Heart right ventricle (tissue), 16 donors: ENCODE results near the gene LPP. TPM values are rescaled to one million over a fixed set of nuclear protein-coding genes. Genes with fewer than 3 reads are reported as not detected.

Source experiments
- ATAC-seq, 8 donors: fragments of 200-7000 bp; cut with Tn5 transposase; one replicate each; pipeline ENCODE4 v1.9.1; 2020; ENCODE audit warnings: mild to moderate bottlenecking in 8 of 8, moderate library complexity in 8 of 8, moderate number of reproducible peaks in 1 of 8
- DNase-seq, 2 donors: peaks; one replicate each; pipeline ENCODE4 v3.0.0-alpha.2; 2020
- H3K27ac ChIP-seq, 10 donors: fragments of 200-600 bp; sonication (generic) in 2 of 10; one replicate each; pipeline versions ENCODE4 v1.5.0 to v1.8.0; 2020 to 2022; ENCODE audit warnings: mild to moderate bottlenecking in 3 of 10
- H3K27me3 ChIP-seq, 7 donors: fragments of 200-600 bp; one replicate each; pipeline ENCODE4 v1.8.0; 2021 to 2022; ENCODE audit warnings: mild to moderate bottlenecking in 2 of 7
- H3K36me3 ChIP-seq, 9 donors: fragments of 200-600 bp; sonication (generic) in 1 of 9; one replicate each; pipeline versions ENCODE4 v1.5.0 to v1.8.0; 2020 to 2022; ENCODE audit warnings: mild to moderate bottlenecking in 2 of 9
- H3K4me1 ChIP-seq, 9 donors: fragments of 200-600 bp; sonication (generic) in 1 of 9; one replicate each; pipeline versions ENCODE4 v1.5.0 to v1.8.0; 2020 to 2022; ENCODE audit warnings: mild to moderate bottlenecking in 4 of 9
- H3K4me3 ChIP-seq, 10 donors: fragments of 200-600 bp; sonication (generic) in 2 of 10; one replicate each; pipeline versions ENCODE4 v1.5.0 to v1.8.0; 2020 to 2022; ENCODE audit warnings: mild to moderate bottlenecking in 7 of 10, moderate library complexity in 2 of 10
- H3K9me3 ChIP-seq, 11 donors: fragments of 200-600 bp in 10 of 11; sonication (generic) in 2 of 11; one replicate each; pipeline versions ENCODE4 v1.5.0 to v1.8.0; 2013 to 2022; ENCODE audit warnings: mild to moderate bottlenecking in 2 of 11, control low read depth in 1 of 11, moderate library complexity in 1 of 11
- WGBS, 2 donors: extraction: QIAGEN DNeasy Blood & Tissue Kit; methylation state at CpG; one replicate each; pipeline ENCODE4 v1.1.7; 2013; ENCODE audit warnings: inconsistent platforms in 1 of 2; 5-methylcytosine and 5-hydroxymethylcytosine counted together
- intact Hi-C, 10 donors: fragments of 100-400 bp; cut with DNase I; formaldehyde crosslinking; loops; one replicate each; pipeline versions ENCODE4 v1.11.1 to v1.14.2; 2022
- polyA plus RNA-seq, 2 donors: library from polyadenylated mRNA; stranded (reverse); fragments of 200-250 nt; gene quantifications; one replicate each; pipeline ENCODE4 v1.2.3, GENCODE V29; 2013
- total RNA-seq, 10 donors: library from RNA; stranded (reverse); fragmentation: NEBNext Ultra II Directional in 3 of 10; extraction: Animal tissue kit (Norgen Biotek cat#: 25700) in 3 of 10; gene quantifications; one replicate each; pipeline versions ENCODE4 v1.2.1 to v1.2.4, GENCODE V29; 2021 to 2023
- TF ChIP-seq, protein P1 (sequence below), 9 donors: fragments of 200-600 bp; sonication (generic) in 2 of 9; IDR thresholded peaks; one replicate each; pipeline versions ENCODE4 v1.5.0 to v1.8.0; 2021 to 2022; ENCODE audit warnings: antibody characterized with exemption in 9 of 9, mild to moderate bottlenecking in 5 of 9, moderate library complexity in 1 of 9
- donor health status: Arrhythmogenic right ventricular cardiomyopathy.
- donor health status: ischemic (EF 13 %, LVEDD 7.1; RV severe dilation, severe dysfunction).
- donor health status: healthy with polysubstance abuse.
- donor health status: DM: no; HTN: yes; CAD: no.
- donor health status: DM: no; HTN: no; CAD: no.
- donor health status: ischemic (EF 25% LVEDD 6.9; RV normal size, moderate dysfunction).
- donor health status: ischemic (EF 25% LVEDD 5.7; RV mildly dilated, moderate dysfunction).
- donor health status: healthy.
- donor health status: DM: yes; HTN: yes; CAD: no.
- donor health status: Ischemic cardiomyopathy.
- donor health status: ischemic (EF 35%, LVEDD 5.7; RV mildly dilated, moderate dysfunction).
- donor health status: nonischemic (EF 11% LVEDD 7.7; RV severe dilation, severe dysfunction).
- donor health status: DM: yes; HTN: yes; CAD: no.
- donor health status: PGD.
- donor health status: ischemic (EF 29% LVEDD 5.4; RV normal size, mild dysfunction).
- donor health status: nonischemic (EF 23%, LVEDD 6.1; RV moderate dilation, normal function).

Gene LPP
- total and polyA plus RNA-seq, 12 donors, result 8.5 to 188 (median 140) TPM

DNA sequence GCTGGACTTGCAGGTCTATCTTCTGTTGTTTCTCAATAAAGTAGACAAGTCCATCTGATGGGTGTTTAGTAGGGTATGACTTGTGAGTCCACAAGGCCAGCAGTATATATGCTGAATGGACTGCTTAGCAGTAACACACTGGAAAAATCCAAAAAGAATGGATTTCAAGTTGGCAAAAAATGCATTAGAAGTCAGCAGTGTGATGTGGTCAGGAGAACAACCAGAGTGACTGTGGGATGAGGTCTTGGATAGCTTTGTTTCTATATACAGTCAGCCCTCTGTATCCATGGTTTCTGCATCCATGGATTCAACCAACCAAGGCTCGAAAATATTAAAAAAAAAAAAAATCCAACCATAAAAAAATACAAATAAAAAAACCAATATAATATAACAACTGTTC lies 55.8 kb downstream of the LPP start:
- 92 to 93% methylated on average over 1 of the region's 1 CpG for WGBS, 2 donors
- TF ChIP-seq, protein P1, sequence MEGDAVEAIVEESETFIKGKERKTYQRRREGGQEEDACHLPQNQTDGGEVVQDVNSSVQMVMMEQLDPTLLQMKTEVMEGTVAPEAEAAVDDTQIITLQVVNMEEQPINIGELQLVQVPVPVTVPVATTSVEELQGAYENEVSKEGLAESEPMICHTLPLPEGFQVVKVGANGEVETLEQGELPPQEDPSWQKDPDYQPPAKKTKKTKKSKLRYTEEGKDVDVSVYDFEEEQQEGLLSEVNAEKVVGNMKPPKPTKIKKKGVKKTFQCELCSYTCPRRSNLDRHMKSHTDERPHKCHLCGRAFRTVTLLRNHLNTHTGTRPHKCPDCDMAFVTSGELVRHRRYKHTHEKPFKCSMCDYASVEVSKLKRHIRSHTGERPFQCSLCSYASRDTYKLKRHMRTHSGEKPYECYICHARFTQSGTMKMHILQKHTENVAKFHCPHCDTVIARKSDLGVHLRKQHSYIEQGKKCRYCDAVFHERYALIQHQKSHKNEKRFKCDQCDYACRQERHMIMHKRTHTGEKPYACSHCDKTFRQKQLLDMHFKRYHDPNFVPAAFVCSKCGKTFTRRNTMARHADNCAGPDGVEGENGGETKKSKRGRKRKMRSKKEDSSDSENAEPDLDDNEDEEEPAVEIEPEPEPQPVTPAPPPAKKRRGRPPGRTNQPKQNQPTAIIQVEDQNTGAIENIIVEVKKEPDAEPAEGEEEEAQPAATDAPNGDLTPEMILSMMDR (IDR thresholded peaks at IDR 0.05), result no peak
- DNase-seq, result no peak
- Histone ChIP-seq H3K36me3 (peaks cover 0 to 24% (median 0%) of the 10 kb centered on the region in 9 donors), H3K27ac (peak overlapping the region in 3 of 10 donors; percentile 39 to 79 (median 67)), H3K9me3 (no peaks in the 10 kb centered on the region), H3K4me3 (no peak overlapping the region), H3K27me3 (no peaks in the 10 kb centered on the region), H3K4me1 (peaks cover 0 to 81% (median 57%) of the 10 kb centered on the region in 9 donors)
- no peak for ATAC-seq
- intact Hi-C loops, result no loop called here

DNA sequence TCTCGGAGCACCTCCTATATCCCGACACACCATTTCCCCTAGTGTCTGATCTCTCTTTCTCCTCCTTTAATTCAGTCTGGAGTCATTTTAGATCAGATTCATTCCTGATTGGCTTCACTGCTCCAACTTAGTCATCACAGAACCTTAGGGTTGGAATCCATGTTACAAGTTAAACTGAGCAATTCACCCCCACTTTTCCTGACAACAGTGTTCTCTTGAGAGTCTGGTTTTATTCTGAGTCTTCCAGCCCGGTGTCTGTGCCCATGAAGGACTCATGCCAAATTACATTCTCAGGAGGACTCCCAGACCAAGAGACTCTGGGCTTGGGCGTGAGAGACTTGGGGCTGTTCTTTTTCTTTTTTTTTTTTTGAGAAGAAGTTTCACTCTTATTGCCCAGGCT lies 57.5 kb downstream of the LPP start:
- Histone ChIP-seq H3K9me3 (no peaks in the 10 kb centered on the region), H3K27ac (peak overlapping the region in 7 of 10 donors; percentile 7 to 67 (median 27)), H3K27me3 (no peaks in the 10 kb centered on the region)

DNA sequence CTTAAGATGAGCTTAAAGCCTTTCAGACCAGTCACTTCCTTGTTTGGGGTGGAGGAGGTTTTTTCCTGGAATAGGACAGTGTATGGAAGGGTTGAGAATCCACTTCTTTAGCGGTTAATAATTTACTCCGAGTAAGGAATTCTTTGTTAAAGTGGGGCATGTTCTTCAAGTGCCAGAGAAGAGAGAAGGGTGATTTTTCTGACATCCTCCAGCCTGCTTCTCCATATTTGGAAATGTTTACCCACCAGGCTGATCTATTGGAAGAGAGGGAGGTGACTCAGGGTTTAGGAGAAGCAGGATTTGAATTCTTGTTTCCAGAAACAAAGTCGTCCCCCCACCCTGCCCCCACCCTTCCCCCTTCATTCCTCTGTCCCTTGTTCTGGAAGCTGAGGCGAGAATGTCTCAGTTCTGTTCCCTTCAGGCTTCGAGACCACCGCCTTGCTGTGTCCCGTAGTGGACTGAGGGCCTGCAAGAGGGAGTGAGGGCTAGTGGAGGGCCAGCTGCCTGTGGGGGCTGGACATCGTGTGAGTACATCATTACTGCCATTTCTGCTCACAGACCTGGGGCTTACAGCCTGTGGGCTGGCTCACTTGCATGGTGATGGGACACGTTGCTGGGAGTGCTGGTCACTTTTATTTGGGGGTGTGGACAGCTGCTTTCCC lies 58.5 kb downstream of the LPP start:
- H3K4me1 ChIP-seq, result peaks cover 0 to 87% (median 61%) of the 10 kb centered on the region in 9 donors

More for the DNA sequence above, 57.5 kb downstream of the LPP start:
- Histone ChIP-seq H3K4me3 (no peak overlapping the region), H3K4me1 (peaks cover 0 to 86% (median 57%) of the 10 kb centered on the region in 9 donors), H3K36me3 (peaks cover 0 to 26% (median 0%) of the 10 kb centered on the region in 9 donors)
- DNase-seq (no peak), ATAC-seq (peak in 1 of 8 donors; percentile 21)
- intact Hi-C loops, result no loop called here
- TF ChIP-seq, protein P1 (IDR thresholded peaks at IDR 0.05), result no peak
- 79 to 81% methylated on average over 4 of the region's 4 CpGs for WGBS, 2 donors

DNA sequence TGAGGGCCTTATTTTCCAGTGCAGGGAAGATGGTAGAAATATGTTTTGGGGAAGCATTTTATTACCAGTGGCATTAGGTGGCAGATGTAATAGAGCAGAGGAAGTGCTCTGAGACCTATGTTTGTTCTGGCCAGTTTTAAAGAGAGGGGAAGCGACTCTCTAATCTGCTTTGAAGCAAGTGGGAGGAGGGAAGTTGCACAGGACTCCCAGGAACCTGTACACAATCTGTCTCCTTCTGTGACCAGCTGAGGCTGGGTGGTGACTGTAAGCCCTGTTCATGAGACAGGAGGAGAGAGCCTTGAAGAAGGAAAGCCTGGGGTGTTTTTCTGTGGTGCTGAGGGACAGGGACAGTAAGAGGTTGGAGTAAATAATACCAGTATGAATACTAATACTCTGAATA lies 60.5 kb downstream of the LPP start:
- WGBS, 2 donors, result 54 to 56% methylated on average over 1 of the region's 1 CpG
- H3K27ac ChIP-seq, result peak overlapping the region in 5 of 10 donors; percentile 3 to 54 (median 46)
- intact Hi-C loops, result no loop called here
- H3K4me1 ChIP-seq, result peaks cover 0 to 88% (median 59%) of the 10 kb centered on the region in 9 donors
- TF ChIP-seq, protein P1 (IDR thresholded peaks at IDR 0.05), result no peak
- DNase-seq (no peak), ATAC-seq (peak in 5 of 8 donors; percentile 7 to 29 (median 18))
- no peaks in the 10 kb centered on the region for H3K27me3 ChIP-seq
- H3K36me3 ChIP-seq, result peaks cover 0 to 25% (median 0%) of the 10 kb centered on the region in 9 donors
- H3K9me3 ChIP-seq, result no peaks in the 10 kb centered on the region
- H3K4me3 ChIP-seq, result no peak overlapping the region

More for the DNA sequence above, 58.5 kb downstream of the LPP start:
- Histone ChIP-seq H3K36me3 (peaks cover 0 to 29% (median 0%) of the 10 kb centered on the region in 9 donors), H3K4me3 (no peak overlapping the region), H3K9me3 (no peaks in the 10 kb centered on the region), H3K27ac (peak overlapping the region in 6 of 10 donors; percentile 22 to 67 (median 53)), H3K27me3 (no peaks in the 10 kb centered on the region)
- peak in 2 of 8 donors; percentile 7 to 18 for ATAC-seq
- 61 to 78% methylated on average over 9 of the region's 9 CpGs for WGBS, 2 donors
- intact Hi-C loops, result no loop called here
- TF ChIP-seq, protein P1 (IDR thresholded peaks at IDR 0.05), result no peak
- DNase-seq, result no peak
